Liver (tissue), 9 donors: Measurements from ENCODE around the gene SKIL. TPM values are rescaled to one million over a fixed set of nuclear protein-coding genes. Genes with fewer than 3 reads are reported as not detected.

ENCODE experiments used
- DNase-seq: peaks from one replicate; pipeline ENCODE4 v3.0.0-alpha.2; 2017; ENCODE audit warnings: low spot score
- H3K27ac ChIP-seq, 2 donors: one replicate each; pipeline ENCODE4 v1.7.0; 2013; ENCODE audit warnings: inconsistent platforms in 2 of 2, low read length in 2 of 2, control low read depth in 1 of 2, low read depth in 1 of 2, mild to moderate bottlenecking in 1 of 2
- H3K27me3 ChIP-seq, 4 donors: one replicate each; pipeline versions ENCODE4 v1.6.1 to v1.7.0; 2013; ENCODE audit warnings: low read length in 3 of 4, inconsistent platforms in 1 of 4, mild to moderate bottlenecking in 1 of 4, moderate library complexity in 1 of 4; ENCODE audit not compliant: control insufficient read depth in 4 of 4, insufficient read depth in 4 of 4
- H3K36me3 ChIP-seq, 4 donors: one replicate each; pipeline versions ENCODE4 v1.6.1 to v1.7.0; 2013; ENCODE audit warnings: low read length in 3 of 4, mild to moderate bottlenecking in 3 of 4, low read depth in 1 of 4, moderate library complexity in 1 of 4; ENCODE audit not compliant: control insufficient read depth in 4 of 4, insufficient read depth in 3 of 4
- H3K4me1 ChIP-seq, 4 donors: one replicate each; pipeline versions ENCODE4 v1.6.1 to v1.7.0; 2013; ENCODE audit warnings: low read length in 3 of 4, mild to moderate bottlenecking in 3 of 4, moderate library complexity in 1 of 4; ENCODE audit not compliant: control insufficient read depth in 4 of 4, insufficient read depth in 4 of 4
- H3K4me3 ChIP-seq, 3 donors: one replicate each; pipeline versions ENCODE4 v1.6.1 to v1.7.0; 2013; ENCODE audit warnings: low read length in 3 of 3, control low read depth in 1 of 3, low read depth in 1 of 3, mild to moderate bottlenecking in 1 of 3
- H3K9ac ChIP-seq, 2 donors: one replicate each; pipeline ENCODE4 v1.7.0; 2013; ENCODE audit warnings: low read length in 2 of 2, mild to moderate bottlenecking in 2 of 2, moderate library complexity in 2 of 2, control low read depth in 1 of 2, low read depth in 1 of 2
- H3K9me3 ChIP-seq, 4 donors: one replicate each; pipeline versions ENCODE4 v1.6.1 to v1.7.0; 2013; ENCODE audit warnings: low read length in 3 of 4; ENCODE audit not compliant: control insufficient read depth in 4 of 4
- EGR1 ChIP-seq, 2 donors: IDR thresholded peaks; 2 replicates each; pipeline ENCODE4 v1.6.1; 2016 to 2018; ENCODE audit warnings: antibody characterized with exemption in 2 of 2, low read depth in 2 of 2
- FOXA1 ChIP-seq: IDR thresholded peaks from 2 replicates; pipeline ENCODE4 v1.6.1; 2016; ENCODE audit warnings: antibody characterized with exemption
- FOXA2 ChIP-seq: IDR thresholded peaks from 2 replicates; pipeline ENCODE4 v1.6.1; 2016; ENCODE audit warnings: antibody characterized with exemption
- GABPA ChIP-seq, 2 donors: IDR thresholded peaks in 1 of 2; conservative IDR thresholded peaks in 1 of 2; 2 replicates each; pipeline ENCODE4 v1.6.1; 2016; ENCODE audit warnings: antibody characterized with exemption in 2 of 2, mild to moderate bottlenecking in 1 of 2, moderate library complexity in 1 of 2
- HNF4A ChIP-seq, 2 donors: conservative IDR thresholded peaks; 2 replicates each; pipeline ENCODE4 v1.6.1; 2016; ENCODE audit warnings: antibody characterized with exemption in 2 of 2, mild to moderate bottlenecking in 2 of 2
- HNF4G ChIP-seq: IDR thresholded peaks from 2 replicates; pipeline ENCODE4 v1.6.1; 2016; ENCODE audit warnings: antibody characterized with exemption
- JUND ChIP-seq, 2 donors: IDR thresholded peaks; 2 replicates each; pipeline ENCODE4 v1.6.1; 2016; ENCODE audit warnings: antibody characterized with exemption in 2 of 2
- NR2F2 ChIP-seq: IDR thresholded peaks from 2 replicates; pipeline ENCODE4 v1.6.1; 2016; ENCODE audit warnings: antibody characterized with exemption
- RAD21 ChIP-seq, 2 donors: IDR thresholded peaks; 2 replicates each; pipeline ENCODE4 v1.6.1; 2016; ENCODE audit warnings: antibody characterized with exemption in 2 of 2, mild to moderate bottlenecking in 2 of 2
- RXRA ChIP-seq, 2 donors: IDR thresholded peaks; 2 replicates each; pipeline ENCODE4 v1.6.1; 2017 to 2018; ENCODE audit warnings: antibody characterized with exemption in 2 of 2, mild to moderate bottlenecking in 1 of 2
- SP1 ChIP-seq: IDR thresholded peaks from 2 replicates; pipeline ENCODE4 v1.6.1; 2018; ENCODE audit warnings: antibody characterized with exemption, mild to moderate bottlenecking
- TAF1 ChIP-seq: conservative IDR thresholded peaks from 2 replicates; pipeline ENCODE4 v1.6.1; 2016; ENCODE audit warnings: antibody characterized with exemption, mild to moderate bottlenecking
- YY1 ChIP-seq: IDR thresholded peaks from 2 replicates; pipeline ENCODE4 v1.6.1; 2016; ENCODE audit warnings: antibody characterized with exemption, mild to moderate bottlenecking
- WGBS: extraction: QIAGEN DNeasy Blood & Tissue Kit; methylation state at CpG from one replicate; pipeline ENCODE4 v1.1.7; 2013; 5-methylcytosine and 5-hydroxymethylcytosine counted together
- polyA plus RNA-seq, 2 donors: library from polyadenylated mRNA; stranded (reverse) in 1 of 2; unstranded in 1 of 2; fragments of 200-250 nt in 1 of 2; fragments of >200 nt in 1 of 2; fragmentation: Nextera tagmentation in 1 of 2; extraction: Ambion mirVana in 1 of 2; gene quantifications; one replicate each; pipeline versions ENCODE4 v1.2.1 to v1.2.3, GENCODE V29; 2013 to 2015
- total RNA-seq, 2 donors: library from RNA; depleted of rRNA; stranded (reverse); fragments of >200 nt; gene quantifications; one replicate each; pipeline ENCODE4 v1.2.3, GENCODE V29; 2014
- TF ChIP-seq, protein P1 (sequence below): IDR thresholded peaks from 2 replicates; pipeline ENCODE4 v1.6.1; 2016; ENCODE audit warnings: antibody characterized with exemption
- TF ChIP-seq, protein P2 (sequence below): IDR thresholded peaks from 2 replicates; pipeline ENCODE4 v1.6.1; 2016; ENCODE audit warnings: antibody characterized with exemption
- TF ChIP-seq, protein P3 (sequence below): fragments of 150-350 bp; IDR thresholded peaks from 2 replicates; pipeline ENCODE4 v1.5.1; 2017; ENCODE audit warnings: improper control_type of control experiment, low read depth, low read length; ENCODE audit not compliant: missing input control
- TF ChIP-seq, protein P4 (sequence below): IDR thresholded peaks from 2 replicates; pipeline ENCODE4 v1.6.1; 2016; ENCODE audit warnings: antibody characterized with exemption
- TF ChIP-seq, protein P5 (sequence below): IDR thresholded peaks from 2 replicates; pipeline ENCODE4 v1.6.1; 2016; ENCODE audit warnings: antibody characterized with exemption, mild to moderate bottlenecking
- donor health status: healthy.
- donor health status: healthy.
- donor health status: healthy.
- donor health status: healthy.
- donor health status: healthy.

Gene SKIL
- total and polyA plus RNA-seq, 4 donors = 2.5 to 43.2 (median 14.2) TPM

DNA sequence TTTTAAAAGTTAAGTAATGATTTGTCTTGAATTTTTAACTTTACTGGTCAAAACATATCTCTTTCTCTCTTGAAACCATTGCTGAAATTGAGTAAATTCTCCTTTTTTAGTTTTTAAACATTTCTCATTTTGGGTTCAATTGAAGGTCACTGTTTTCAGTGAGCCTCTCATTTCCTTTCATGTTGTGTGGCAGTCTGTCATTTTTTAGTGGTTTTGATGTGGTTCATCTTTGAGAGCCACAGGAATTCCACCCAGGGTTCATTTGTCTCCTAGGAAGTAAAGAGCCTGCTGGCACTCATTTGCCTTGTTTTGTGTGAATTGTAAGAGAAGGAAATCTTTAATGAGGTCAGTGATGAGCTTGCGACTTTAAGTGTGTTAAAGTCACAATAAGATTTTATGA is 71.5 kb downstream of the SKIL start:
- no peak for TF ChIP-seq HNF4A (conservative IDR thresholded peaks at IDR 0.05)
- TF ChIP-seq, protein P1, sequence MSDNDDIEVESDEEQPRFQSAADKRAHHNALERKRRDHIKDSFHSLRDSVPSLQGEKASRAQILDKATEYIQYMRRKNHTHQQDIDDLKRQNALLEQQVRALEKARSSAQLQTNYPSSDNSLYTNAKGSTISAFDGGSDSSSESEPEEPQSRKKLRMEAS = no peak
- no peak for TF ChIP-seq YY1
- no peak for TF ChIP-seq FOXA1
- no peak for TF ChIP-seq SP1
- TF ChIP-seq, protein P2, sequence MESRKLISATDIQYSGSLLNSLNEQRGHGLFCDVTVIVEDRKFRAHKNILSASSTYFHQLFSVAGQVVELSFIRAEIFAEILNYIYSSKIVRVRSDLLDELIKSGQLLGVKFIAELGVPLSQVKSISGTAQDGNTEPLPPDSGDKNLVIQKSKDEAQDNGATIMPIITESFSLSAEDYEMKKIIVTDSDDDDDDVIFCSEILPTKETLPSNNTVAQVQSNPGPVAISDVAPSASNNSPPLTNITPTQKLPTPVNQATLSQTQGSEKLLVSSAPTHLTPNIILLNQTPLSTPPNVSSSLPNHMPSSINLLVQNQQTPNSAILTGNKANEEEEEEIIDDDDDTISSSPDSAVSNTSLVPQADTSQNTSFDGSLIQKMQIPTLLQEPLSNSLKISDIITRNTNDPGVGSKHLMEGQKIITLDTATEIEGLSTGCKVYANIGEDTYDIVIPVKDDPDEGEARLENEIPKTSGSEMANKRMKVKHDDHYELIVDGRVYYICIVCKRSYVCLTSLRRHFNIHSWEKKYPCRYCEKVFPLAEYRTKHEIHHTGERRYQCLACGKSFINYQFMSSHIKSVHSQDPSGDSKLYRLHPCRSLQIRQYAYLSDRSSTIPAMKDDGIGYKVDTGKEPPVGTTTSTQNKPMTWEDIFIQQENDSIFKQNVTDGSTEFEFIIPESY = no peak
- TF ChIP-seq, protein P3, sequence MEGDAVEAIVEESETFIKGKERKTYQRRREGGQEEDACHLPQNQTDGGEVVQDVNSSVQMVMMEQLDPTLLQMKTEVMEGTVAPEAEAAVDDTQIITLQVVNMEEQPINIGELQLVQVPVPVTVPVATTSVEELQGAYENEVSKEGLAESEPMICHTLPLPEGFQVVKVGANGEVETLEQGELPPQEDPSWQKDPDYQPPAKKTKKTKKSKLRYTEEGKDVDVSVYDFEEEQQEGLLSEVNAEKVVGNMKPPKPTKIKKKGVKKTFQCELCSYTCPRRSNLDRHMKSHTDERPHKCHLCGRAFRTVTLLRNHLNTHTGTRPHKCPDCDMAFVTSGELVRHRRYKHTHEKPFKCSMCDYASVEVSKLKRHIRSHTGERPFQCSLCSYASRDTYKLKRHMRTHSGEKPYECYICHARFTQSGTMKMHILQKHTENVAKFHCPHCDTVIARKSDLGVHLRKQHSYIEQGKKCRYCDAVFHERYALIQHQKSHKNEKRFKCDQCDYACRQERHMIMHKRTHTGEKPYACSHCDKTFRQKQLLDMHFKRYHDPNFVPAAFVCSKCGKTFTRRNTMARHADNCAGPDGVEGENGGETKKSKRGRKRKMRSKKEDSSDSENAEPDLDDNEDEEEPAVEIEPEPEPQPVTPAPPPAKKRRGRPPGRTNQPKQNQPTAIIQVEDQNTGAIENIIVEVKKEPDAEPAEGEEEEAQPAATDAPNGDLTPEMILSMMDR = no peak
- no peak for TF ChIP-seq GABPA (IDR thresholded peaks at IDR 0.05 in 1 of 2, conservative IDR thresholded peaks at IDR 0.05 in 1 of 2)
- TF ChIP-seq TAF1 = no peak
- TF ChIP-seq JUND (IDR thresholded peaks at IDR 0.05) = no peak
- no peak for TF ChIP-seq HNF4G
- TF ChIP-seq EGR1 (IDR thresholded peaks at IDR 0.05; ENCODE audit: low read depth in 2 of 2) = no peak
- TF ChIP-seq FOXA2 = no peak
- TF ChIP-seq, protein P4, sequence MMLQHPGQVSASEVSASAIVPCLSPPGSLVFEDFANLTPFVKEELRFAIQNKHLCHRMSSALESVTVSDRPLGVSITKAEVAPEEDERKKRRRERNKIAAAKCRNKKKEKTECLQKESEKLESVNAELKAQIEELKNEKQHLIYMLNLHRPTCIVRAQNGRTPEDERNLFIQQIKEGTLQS = no peak
- no peak for TF ChIP-seq RXRA (IDR thresholded peaks at IDR 0.05)
- TF ChIP-seq NR2F2 = no peak
- TF ChIP-seq, protein P5, sequence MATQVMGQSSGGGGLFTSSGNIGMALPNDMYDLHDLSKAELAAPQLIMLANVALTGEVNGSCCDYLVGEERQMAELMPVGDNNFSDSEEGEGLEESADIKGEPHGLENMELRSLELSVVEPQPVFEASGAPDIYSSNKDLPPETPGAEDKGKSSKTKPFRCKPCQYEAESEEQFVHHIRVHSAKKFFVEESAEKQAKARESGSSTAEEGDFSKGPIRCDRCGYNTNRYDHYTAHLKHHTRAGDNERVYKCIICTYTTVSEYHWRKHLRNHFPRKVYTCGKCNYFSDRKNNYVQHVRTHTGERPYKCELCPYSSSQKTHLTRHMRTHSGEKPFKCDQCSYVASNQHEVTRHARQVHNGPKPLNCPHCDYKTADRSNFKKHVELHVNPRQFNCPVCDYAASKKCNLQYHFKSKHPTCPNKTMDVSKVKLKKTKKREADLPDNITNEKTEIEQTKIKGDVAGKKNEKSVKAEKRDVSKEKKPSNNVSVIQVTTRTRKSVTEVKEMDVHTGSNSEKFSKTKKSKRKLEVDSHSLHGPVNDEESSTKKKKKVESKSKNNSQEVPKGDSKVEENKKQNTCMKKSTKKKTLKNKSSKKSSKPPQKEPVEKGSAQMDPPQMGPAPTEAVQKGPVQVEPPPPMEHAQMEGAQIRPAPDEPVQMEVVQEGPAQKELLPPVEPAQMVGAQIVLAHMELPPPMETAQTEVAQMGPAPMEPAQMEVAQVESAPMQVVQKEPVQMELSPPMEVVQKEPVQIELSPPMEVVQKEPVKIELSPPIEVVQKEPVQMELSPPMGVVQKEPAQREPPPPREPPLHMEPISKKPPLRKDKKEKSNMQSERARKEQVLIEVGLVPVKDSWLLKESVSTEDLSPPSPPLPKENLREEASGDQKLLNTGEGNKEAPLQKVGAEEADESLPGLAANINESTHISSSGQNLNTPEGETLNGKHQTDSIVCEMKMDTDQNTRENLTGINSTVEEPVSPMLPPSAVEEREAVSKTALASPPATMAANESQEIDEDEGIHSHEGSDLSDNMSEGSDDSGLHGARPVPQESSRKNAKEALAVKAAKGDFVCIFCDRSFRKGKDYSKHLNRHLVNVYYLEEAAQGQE = no peak
- no peak for TF ChIP-seq RAD21 (IDR thresholded peaks at IDR 0.05)
- Histone ChIP-seq H3K9ac (no peak overlapping the region), H3K4me3 (no peak overlapping the region), H3K36me3 (no peaks in the 10 kb centered on the region), H3K27ac (no peak overlapping the region), H3K27me3 (no peaks in the 10 kb centered on the region), H3K9me3 (no peaks in the 10 kb centered on the region), H3K4me1 (peaks cover 0 to 5% (median 0%) of the 10 kb centered on the region in 4 donors)
- no peak for DNase-seq
- WGBS = 82% methylated on average over 1 of the region's 1 CpG

DNA sequence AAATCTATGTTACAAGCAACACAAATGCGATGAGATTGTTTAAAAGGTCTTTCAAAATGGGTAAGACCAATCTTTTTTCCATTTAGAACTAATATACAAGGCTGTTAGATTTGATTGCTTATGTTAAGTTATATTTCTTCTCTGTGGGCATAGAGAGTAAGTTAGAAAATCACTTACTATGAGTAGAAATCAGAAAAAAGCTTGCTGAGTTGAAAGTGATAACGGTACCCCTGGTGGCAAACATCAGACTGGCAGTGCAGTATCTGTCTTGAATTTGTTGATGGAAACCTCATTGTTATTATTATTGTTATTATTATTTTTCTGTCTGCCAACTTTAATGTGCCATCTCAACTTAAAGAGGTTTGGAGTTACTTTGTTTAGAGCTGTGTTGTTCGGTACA is 73.5 kb downstream of the SKIL start:
- H3K9me3 ChIP-seq = no peaks in the 10 kb centered on the region
- H3K36me3 ChIP-seq = no peaks in the 10 kb centered on the region
- no peak overlapping the region for H3K4me3 ChIP-seq
- no peaks in the 10 kb centered on the region for H3K27me3 ChIP-seq
- H3K9ac ChIP-seq = no peak overlapping the region
- H3K4me1 ChIP-seq = peaks cover 0 to 5% (median 0%) of the 10 kb centered on the region in 4 donors
- WGBS = 96% methylated on average over 3 of the region's 3 CpGs
- H3K27ac ChIP-seq = no peak overlapping the region
- no peak for DNase-seq
- TF ChIP-seq, protein P1 = no peak
- TF ChIP-seq, protein P5 = no peak
- TF ChIP-seq TAF1 = no peak
- TF ChIP-seq RAD21 (IDR thresholded peaks at IDR 0.05) = no peak
- TF ChIP-seq JUND (IDR thresholded peaks at IDR 0.05) = no peak
- TF ChIP-seq GABPA (IDR thresholded peaks at IDR 0.05 in 1 of 2, conservative IDR thresholded peaks at IDR 0.05 in 1 of 2) = no peak
- TF ChIP-seq RXRA (IDR thresholded peaks at IDR 0.05) = no peak
- TF ChIP-seq YY1 = no peak
- no peak for TF ChIP-seq FOXA1
- no peak for TF ChIP-seq EGR1 (IDR thresholded peaks at IDR 0.05; ENCODE audit: low read depth in 2 of 2)
- no peak for TF ChIP-seq SP1
- no peak for TF ChIP-seq HNF4G
- TF ChIP-seq NR2F2 = no peak
- no peak for TF ChIP-seq HNF4A (conservative IDR thresholded peaks at IDR 0.05)
- TF ChIP-seq, protein P4 = no peak
